Measurements from ENCODE around the gene TSPAN12. TPM values are rescaled to one million over a fixed set of nuclear protein-coding genes. Genes with fewer than 3 reads are reported as not detected.
"Not testable (repeated sequence)": the region's sequence is repeated elsewhere in the genome, so short reads cannot be mapped to it uniquely, and the experiment has no call there.

TSPAN12 gene
- total RNA-seq = 10 to 100 TPM in 1 of 4 donors, 1 to 10 TPM in 3; 6.5 to 21.3 (median 9.1) TPM

- TF ChIP-seq, protein P1, sequence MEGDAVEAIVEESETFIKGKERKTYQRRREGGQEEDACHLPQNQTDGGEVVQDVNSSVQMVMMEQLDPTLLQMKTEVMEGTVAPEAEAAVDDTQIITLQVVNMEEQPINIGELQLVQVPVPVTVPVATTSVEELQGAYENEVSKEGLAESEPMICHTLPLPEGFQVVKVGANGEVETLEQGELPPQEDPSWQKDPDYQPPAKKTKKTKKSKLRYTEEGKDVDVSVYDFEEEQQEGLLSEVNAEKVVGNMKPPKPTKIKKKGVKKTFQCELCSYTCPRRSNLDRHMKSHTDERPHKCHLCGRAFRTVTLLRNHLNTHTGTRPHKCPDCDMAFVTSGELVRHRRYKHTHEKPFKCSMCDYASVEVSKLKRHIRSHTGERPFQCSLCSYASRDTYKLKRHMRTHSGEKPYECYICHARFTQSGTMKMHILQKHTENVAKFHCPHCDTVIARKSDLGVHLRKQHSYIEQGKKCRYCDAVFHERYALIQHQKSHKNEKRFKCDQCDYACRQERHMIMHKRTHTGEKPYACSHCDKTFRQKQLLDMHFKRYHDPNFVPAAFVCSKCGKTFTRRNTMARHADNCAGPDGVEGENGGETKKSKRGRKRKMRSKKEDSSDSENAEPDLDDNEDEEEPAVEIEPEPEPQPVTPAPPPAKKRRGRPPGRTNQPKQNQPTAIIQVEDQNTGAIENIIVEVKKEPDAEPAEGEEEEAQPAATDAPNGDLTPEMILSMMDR (IDR thresholded peaks at IDR 0.05) = no peak
- DNase-seq (ENCODE audit: low spot score) (peak; percentile 25), ATAC-seq (ENCODE audit: low FRiP score) (peak; percentile 92)
These were observed at the start of gene TSPAN12 for GRCh38 chr7:120857588-120858573. TSPAN12 (minus strand) TSS chr7:120858144; CDS start chr7:120856763, 1,381 bp downstream.

DNA sequence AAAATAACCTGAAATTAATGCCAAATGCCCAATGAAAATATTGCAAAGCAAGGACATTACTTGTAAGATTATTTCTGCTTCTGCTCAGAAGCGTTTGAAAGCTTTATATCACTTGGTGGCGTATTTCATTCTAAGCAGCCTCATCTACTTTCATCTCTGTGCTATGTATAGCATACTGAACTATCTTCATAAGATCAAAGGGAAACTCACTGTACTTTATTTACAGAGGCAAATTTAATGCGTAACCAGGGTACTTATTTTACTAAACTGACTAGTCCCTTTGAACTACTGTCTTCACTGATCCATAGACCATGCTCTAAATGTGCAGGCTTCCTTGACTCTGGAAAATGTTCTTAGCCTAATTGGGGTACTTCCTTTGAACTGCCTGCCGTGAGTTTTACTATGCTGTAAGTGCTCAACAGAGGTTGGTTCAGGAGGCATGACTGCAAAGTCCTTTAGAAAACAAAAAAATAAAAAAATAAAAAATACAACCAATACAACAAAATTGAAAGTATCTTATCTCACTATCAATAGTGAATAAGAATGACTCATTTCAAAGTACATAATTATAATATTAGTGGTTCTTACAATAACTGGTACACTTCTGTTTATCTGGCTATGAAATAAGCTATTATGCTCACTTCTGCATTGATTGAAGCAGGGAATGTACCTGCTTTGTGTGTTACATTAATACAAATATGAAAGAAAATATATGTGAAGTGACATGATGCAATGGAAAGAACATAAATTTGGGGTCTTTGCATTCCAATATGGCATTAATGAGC, 41.0 kb upstream of the TSPAN12 start:
- DNase-seq (ENCODE audit: low spot score) = no peak
- no peak for ATAC-seq (ENCODE audit: low FRiP score)
- TF ChIP-seq, protein P1 (IDR thresholded peaks at IDR 0.05) = no peak

DNA sequence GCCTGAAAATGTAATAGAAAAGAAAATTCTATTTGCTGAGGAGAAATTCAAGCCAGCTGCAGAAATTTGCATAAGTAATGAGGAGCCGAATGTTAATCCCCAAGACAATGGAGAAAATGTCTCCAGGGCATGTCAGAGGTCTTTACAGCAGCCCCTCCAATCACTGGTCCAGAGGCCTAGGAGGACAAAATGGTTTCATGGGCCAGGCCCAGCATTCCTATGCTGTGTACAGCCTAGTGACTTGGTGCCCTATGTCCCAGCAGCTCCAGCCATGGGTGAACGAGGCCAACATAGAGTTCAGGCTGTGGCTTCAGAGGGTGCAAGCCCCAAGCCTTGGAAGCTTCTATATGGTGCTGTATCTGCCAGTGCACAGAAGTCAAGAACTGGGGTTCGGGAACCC, 37.3 kb upstream of the TSPAN12 start:
- ATAC-seq (ENCODE audit: low FRiP score); DNase-seq (ENCODE audit: low spot score): not testable (repeated sequence)

- not testable (repeated sequence) for DNase-seq (ENCODE audit: low spot score); ATAC-seq (ENCODE audit: low FRiP score)
These were observed 27.7 kb upstream of the TSPAN12 start for GRCh38 chr7:120885602-120886001.

DNA sequence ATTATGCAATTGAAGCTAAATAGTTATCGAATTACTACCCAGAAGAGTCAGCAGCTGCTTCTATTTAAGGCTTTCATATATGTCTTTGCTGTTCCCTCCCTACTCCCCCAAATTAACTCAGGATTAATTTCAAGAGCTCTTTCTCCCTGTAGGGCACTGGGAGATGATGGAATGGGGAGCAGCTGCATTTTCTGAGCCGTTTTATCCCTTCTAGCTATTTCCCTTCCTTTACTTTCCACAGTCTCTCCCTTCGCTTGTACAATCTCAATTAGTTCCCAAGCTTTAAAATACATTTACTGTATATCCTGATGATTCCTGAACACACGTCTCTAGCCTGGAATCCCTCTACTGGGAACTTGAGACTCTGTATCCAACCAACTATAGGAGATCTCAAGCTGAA, 19.8 kb upstream of the TSPAN12 start:
- no peak for ATAC-seq (ENCODE audit: low FRiP score)
- TF ChIP-seq, protein P1 (IDR thresholded peaks at IDR 0.05) = no peak
- no peak for DNase-seq (ENCODE audit: low spot score)

- TF ChIP-seq, protein P1 (IDR thresholded peaks at IDR 0.05) = no peak
- ATAC-seq (ENCODE audit: low FRiP score) = no peak
- DNase-seq (ENCODE audit: low spot score) = no peak
These were observed 19.0 kb upstream of the TSPAN12 start for GRCh38 chr7:120876922-120877321.

- ATAC-seq (ENCODE audit: low FRiP score) (no peak), DNase-seq (ENCODE audit: low spot score) (no peak)
- TF ChIP-seq, protein P1 (IDR thresholded peaks at IDR 0.05) = no peak
These were observed 16.8 kb upstream of the TSPAN12 start for GRCh38 chr7:120874722-120875121.
